Measurements from ENCODE around the gene DUS2. TPM values are rescaled to one million over a fixed set of nuclear protein-coding genes. Genes with fewer than 3 reads are reported as not detected.
"Not testable (repeated sequence)": the region's sequence is repeated elsewhere in the genome, so short reads cannot be mapped to it uniquely, and the experiment has no call there.

DUS2 gene
- total and polyA plus RNA-seq, 8 donors, result 2.7 to 6.2 (median 4.5) TPM

GRCh38 chr16:68111379-68111778 lies 88.3 kb downstream of the DUS2 start:
- TF ChIP-seq CTCF (IDR thresholded peaks at IDR 0.05), result no peak
- Histone ChIP-seq H3K27ac (no peak overlapping the region), H3K36me3 (no peaks in the 10 kb centered on the region), H3K9me3 (no peaks in the 10 kb centered on the region), H3K4me1 (no peaks in the 10 kb centered on the region), H3K27me3 (no peaks in the 10 kb centered on the region), H3K4me3 (no peak overlapping the region)
- no peak for DNase-seq
- ATAC-seq, result no peak
- intact Hi-C loops (cut with DNase I), result no loop called here
- no peak for FAIRE-seq
- 84 to 91% methylated on average over 2 of the region's 2 CpGs for WGBS, 2 donors

GRCh38 chr16:68113059-68113761 lies 90.1 kb downstream of the DUS2 start:
- Histone ChIP-seq H3K4me3 (no peak overlapping the region), H3K9me3 (no peaks in the 10 kb centered on the region), H3K4me1 (no peaks in the 10 kb centered on the region), H3K36me3 (no peaks in the 10 kb centered on the region), H3K27me3 (no peaks in the 10 kb centered on the region), H3K27ac (no peak overlapping the region)
- DNase-seq, result no peak
- 84 to 85% methylated on average over 5 of the region's 5 CpGs for WGBS, 2 donors
- intact Hi-C loops (cut with DNase I), result no loop called here
- TF ChIP-seq CTCF (IDR thresholded peaks at IDR 0.05), result no peak
- no peak for FAIRE-seq
- no peak for ATAC-seq

DNA sequence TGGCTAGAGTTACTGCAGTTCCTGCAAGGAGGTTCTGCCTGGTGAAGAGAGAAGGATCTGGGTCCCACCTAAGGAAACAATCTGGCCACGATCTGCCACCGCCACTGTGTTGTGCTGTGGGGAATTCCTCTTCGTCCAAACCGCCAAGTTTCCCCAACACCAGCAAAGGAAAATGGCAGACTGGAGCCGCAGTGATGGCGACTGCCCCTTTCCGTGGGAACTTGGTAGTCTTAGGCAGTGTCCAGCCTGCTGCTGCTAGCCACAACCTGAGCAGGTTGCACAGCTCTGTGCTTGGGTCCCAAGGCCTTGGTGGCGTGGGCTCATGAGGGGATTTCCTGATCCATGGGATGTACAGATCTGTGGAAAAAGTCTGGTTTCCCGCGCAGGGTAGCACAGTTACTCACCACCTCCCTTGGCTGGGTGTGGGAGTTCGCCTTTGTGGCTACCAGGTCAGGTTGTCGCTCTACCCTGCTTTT lies 90.7 kb downstream of the DUS2 start:
- ATAC-seq (no peak), FAIRE-seq (no peak), DNase-seq (no peak)
- H3K4me1 ChIP-seq, result no peaks in the 10 kb centered on the region
- WGBS, 2 donors, result 96 to 98% methylated on average over 12 of the region's 12 CpGs
- no peak overlapping the region for H3K4me3 ChIP-seq
- H3K9me3 ChIP-seq, result no peaks in the 10 kb centered on the region
- H3K27me3 ChIP-seq, result no peaks in the 10 kb centered on the region
- H3K36me3 ChIP-seq, result no peaks in the 10 kb centered on the region
- no peak for TF ChIP-seq CTCF (IDR thresholded peaks at IDR 0.05)
- intact Hi-C loops (cut with DNase I), result no loop called here
- no peak overlapping the region for H3K27ac ChIP-seq

GRCh38 chr16:68114939-68115338 lies 91.9 kb downstream of the DUS2 start:
- H3K27ac ChIP-seq; DNase-seq; H3K9me3 ChIP-seq; H3K36me3 ChIP-seq; FAIRE-seq; H3K4me1 ChIP-seq; ATAC-seq; H3K4me3 ChIP-seq; H3K27me3 ChIP-seq; intact Hi-C loops (cut with DNase I): not testable (repeated sequence)
- 94 to 95% methylated on average over 8 of the region's 8 CpGs for WGBS, 2 donors

GRCh38 chr16:68115851-68116250 lies 92.8 kb downstream of the DUS2 start:
- DNase-seq, result no peak
- ATAC-seq, result no peak
- FAIRE-seq, result no peak
- intact Hi-C loops (cut with DNase I), result no loop called here
- Histone ChIP-seq H3K36me3 (no peaks in the 10 kb centered on the region), H3K9me3 (no peaks in the 10 kb centered on the region), H3K4me1 (no peaks in the 10 kb centered on the region), H3K27me3 (no peaks in the 10 kb centered on the region), H3K27ac (no peak overlapping the region), H3K4me3 (no peak overlapping the region)
- 55 to 62% methylated on average over 2 of the region's 2 CpGs for WGBS, 2 donors
- TF ChIP-seq CTCF (IDR thresholded peaks at IDR 0.05), result no peak
